Measurements from ENCODE around the gene SYNPO2. TPM values are rescaled to one million over a fixed set of nuclear protein-coding genes. Genes with fewer than 3 reads are reported as not detected.

Gene SYNPO2
- polyA plus RNA-seq, 1 donor (not counting 4 experiments of a cell fraction or from before 2014, with no cell fraction given) = 0.34 TPM

GRCh38 chr4:118894034-118894433 is 5.4 kb downstream of the SYNPO2 start:
- H3K79me2 ChIP-seq (ENCODE audit: control insufficient read depth, insufficient read depth, low read length) = no peaks in the 10 kb centered on the region
- no peaks in the 10 kb centered on the region for H3K27me3 ChIP-seq (ENCODE audit: control insufficient read depth, extremely low read depth, insufficient read depth, low read length)
- H4K20me1 ChIP-seq (ENCODE audit: control insufficient read depth, extremely low read depth, insufficient read depth, low read length) = no peaks in the 10 kb centered on the region
- FAIRE-seq (no peak), DNase-seq (ENCODE audit: low read depth, low spot score) (no peak)
- no peak overlapping the region for H2AFZ ChIP-seq (ENCODE audit: control insufficient read depth, low read length)
- no peak overlapping the region for H3K4me3 ChIP-seq (ENCODE audit: control insufficient read depth in 2 of 3, extremely low read depth in 1 of 3, insufficient read depth in 2 of 3, low read depth in 1 of 3, low read length in 3 of 3)
- no peak overlapping the region for H3K27ac ChIP-seq (ENCODE audit: control insufficient read depth, insufficient read depth, low read length)
- no peaks in the 10 kb centered on the region for H3K9me1 ChIP-seq (ENCODE audit: control insufficient read depth, extremely low read depth, insufficient read depth, low read length)
- no peak overlapping the region for H3K4me2 ChIP-seq (ENCODE audit: control insufficient read depth, extremely low read depth, insufficient read depth, low read depth, low read length)
- peaks cover 13% of the 10 kb centered on the region for H3K4me1 ChIP-seq (ENCODE audit: control insufficient read depth, extremely low read depth, insufficient read depth, low read length)
- no peaks in the 10 kb centered on the region for H3K36me3 ChIP-seq (ENCODE audit: control insufficient read depth in 2 of 2, extremely low read depth in 1 of 2, insufficient read depth in 2 of 2, low read length in 2 of 2)
- no peaks in the 10 kb centered on the region for H3K9me3 ChIP-seq (ENCODE audit: control insufficient read depth, low read depth, low read length)
- H3K9ac ChIP-seq (ENCODE audit: control insufficient read depth, extremely low read depth, insufficient read depth, low read length) = no peak overlapping the region
- dilution Hi-C loops (cut with MboI; ENCODE audit: extremely low pct_ligation_motif_present, low sequenced_read_pairs) = no loop called here
- TF ChIP-seq EZH2 (IDR thresholded peaks at IDR 0.05; ENCODE audit: low read length) = no peak
- no peak for TF ChIP-seq CTCF (optimal IDR thresholded peaks at IDR 0.05 in 1 of 3, IDR thresholded peaks at IDR 0.05 in 1 of 3, conservative IDR thresholded peaks at IDR 0.05 in 1 of 3; ENCODE audit: extremely low read depth in 1 of 3, insufficient read depth in 2 of 3, low read length in 3 of 3)

GRCh38 chr4:118898221-118898620 is 9.6 kb downstream of the SYNPO2 start:
- TF ChIP-seq CTCF (optimal IDR thresholded peaks at IDR 0.05 in 1 of 3, IDR thresholded peaks at IDR 0.05 in 1 of 3, conservative IDR thresholded peaks at IDR 0.05 in 1 of 3; ENCODE audit: extremely low read depth in 1 of 3, insufficient read depth in 2 of 3, low read length in 3 of 3) = no peak
- TF ChIP-seq EZH2 (IDR thresholded peaks at IDR 0.05; ENCODE audit: low read length) = no peak
- no peak overlapping the region for H2AFZ ChIP-seq (ENCODE audit: control insufficient read depth, low read length)
- no peak for DNase-seq (ENCODE audit: low read depth, low spot score)
- no peaks in the 10 kb centered on the region for H3K4me1 ChIP-seq (ENCODE audit: control insufficient read depth, extremely low read depth, insufficient read depth, low read length)
- FAIRE-seq = no peak
- no peak overlapping the region for H3K4me3 ChIP-seq (ENCODE audit: control insufficient read depth in 2 of 3, extremely low read depth in 1 of 3, insufficient read depth in 2 of 3, low read depth in 1 of 3, low read length in 3 of 3)
- no peaks in the 10 kb centered on the region for H3K79me2 ChIP-seq (ENCODE audit: control insufficient read depth, insufficient read depth, low read length)
- H3K27ac ChIP-seq (ENCODE audit: control insufficient read depth, insufficient read depth, low read length) = no peak overlapping the region
- no peaks in the 10 kb centered on the region for H3K9me1 ChIP-seq (ENCODE audit: control insufficient read depth, extremely low read depth, insufficient read depth, low read length)
- dilution Hi-C loops (cut with MboI; ENCODE audit: extremely low pct_ligation_motif_present, low sequenced_read_pairs) = no loop called here
- no peak overlapping the region for H3K4me2 ChIP-seq (ENCODE audit: control insufficient read depth, extremely low read depth, insufficient read depth, low read depth, low read length)
- no peaks in the 10 kb centered on the region for H3K36me3 ChIP-seq (ENCODE audit: control insufficient read depth in 2 of 2, extremely low read depth in 1 of 2, insufficient read depth in 2 of 2, low read length in 2 of 2)
- H3K9ac ChIP-seq (ENCODE audit: control insufficient read depth, extremely low read depth, insufficient read depth, low read length) = no peak overlapping the region
- H3K9me3 ChIP-seq (ENCODE audit: control insufficient read depth, low read depth, low read length) = no peaks in the 10 kb centered on the region
- no peaks in the 10 kb centered on the region for H4K20me1 ChIP-seq (ENCODE audit: control insufficient read depth, extremely low read depth, insufficient read depth, low read length)
- H3K27me3 ChIP-seq (ENCODE audit: control insufficient read depth, extremely low read depth, insufficient read depth, low read length) = no peaks in the 10 kb centered on the region
